SK-N-SH treated with all-trans-retinoic acid at 6 μM for 48 hours (cell line): Measurements from ENCODE around the gene TMUB2.

ENCODE experiments used
- BACH2 ChIP-seq: fragments of 250-450 bp; sonication (Bioruptor Pico); IDR thresholded peaks from 2 replicates; pipeline ENCODE4 v1.9.0; 2021; ENCODE audit warnings: mild to moderate bottlenecking, borderline replicate concordance
- CREB5 ChIP-seq: fragments of 250-450 bp; sonication (Bioruptor Pico); IDR thresholded peaks from 2 replicates; pipeline ENCODE4 v1.5.1; 2020; ENCODE audit warnings: low read depth, mild to moderate bottlenecking, moderate library complexity
- TF ChIP-seq, protein P1 (sequence below): fragments of 250-450 bp; sonication (Bioruptor Pico); IDR thresholded peaks from 2 replicates; pipeline ENCODE4 v1.5.0; 2020; ENCODE audit warnings: mild to moderate bottlenecking, moderate library complexity

DNA sequence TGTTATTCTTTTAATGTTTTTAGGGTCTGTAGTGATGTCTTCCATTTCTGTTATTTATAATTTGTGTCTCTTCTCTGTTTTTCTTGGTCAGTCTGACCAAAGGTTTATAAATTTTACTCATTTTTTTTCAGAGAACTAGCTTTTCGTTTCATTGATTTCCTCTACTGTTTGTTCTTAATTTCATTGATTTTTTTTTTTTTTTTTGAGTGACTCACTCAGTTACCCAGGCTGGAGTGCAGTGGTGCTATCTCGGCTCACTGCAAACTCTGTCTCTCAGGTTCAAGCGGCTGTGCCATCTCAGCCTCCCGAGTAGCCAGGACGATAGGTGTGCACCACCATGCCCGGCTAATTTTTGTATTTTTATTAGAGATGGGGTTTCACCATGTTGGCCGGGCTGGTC, 45.3 kb downstream of the TMUB2 start:
- TF ChIP-seq CREB5 (CRISPR knock-in tag) = no peak
- TF ChIP-seq BACH2 (CRISPR knock-in tag) = no peak
- TF ChIP-seq, protein P1, sequence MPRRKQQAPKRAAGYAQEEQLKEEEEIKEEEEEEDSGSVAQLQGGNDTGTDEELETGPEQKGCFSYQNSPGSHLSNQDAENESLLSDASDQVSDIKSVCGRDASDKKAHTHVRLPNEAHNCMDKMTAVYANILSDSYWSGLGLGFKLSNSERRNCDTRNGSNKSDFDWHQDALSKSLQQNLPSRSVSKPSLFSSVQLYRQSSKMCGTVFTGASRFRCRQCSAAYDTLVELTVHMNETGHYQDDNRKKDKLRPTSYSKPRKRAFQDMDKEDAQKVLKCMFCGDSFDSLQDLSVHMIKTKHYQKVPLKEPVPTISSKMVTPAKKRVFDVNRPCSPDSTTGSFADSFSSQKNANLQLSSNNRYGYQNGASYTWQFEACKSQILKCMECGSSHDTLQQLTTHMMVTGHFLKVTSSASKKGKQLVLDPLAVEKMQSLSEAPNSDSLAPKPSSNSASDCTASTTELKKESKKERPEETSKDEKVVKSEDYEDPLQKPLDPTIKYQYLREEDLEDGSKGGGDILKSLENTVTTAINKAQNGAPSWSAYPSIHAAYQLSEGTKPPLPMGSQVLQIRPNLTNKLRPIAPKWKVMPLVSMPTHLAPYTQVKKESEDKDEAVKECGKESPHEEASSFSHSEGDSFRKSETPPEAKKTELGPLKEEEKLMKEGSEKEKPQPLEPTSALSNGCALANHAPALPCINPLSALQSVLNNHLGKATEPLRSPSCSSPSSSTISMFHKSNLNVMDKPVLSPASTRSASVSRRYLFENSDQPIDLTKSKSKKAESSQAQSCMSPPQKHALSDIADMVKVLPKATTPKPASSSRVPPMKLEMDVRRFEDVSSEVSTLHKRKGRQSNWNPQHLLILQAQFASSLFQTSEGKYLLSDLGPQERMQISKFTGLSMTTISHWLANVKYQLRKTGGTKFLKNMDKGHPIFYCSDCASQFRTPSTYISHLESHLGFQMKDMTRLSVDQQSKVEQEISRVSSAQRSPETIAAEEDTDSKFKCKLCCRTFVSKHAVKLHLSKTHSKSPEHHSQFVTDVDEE (CRISPR knock-in tag) = no peak
